MM.1S (cell line): Measurements from ENCODE around the gene ZMIZ1.

Experiments
- CTCF ChIP-seq: fragments of 300-600 bp; sonication (generic); IDR thresholded peaks from 2 replicates; pipeline ENCODE4 v1.5.1; 2016; ENCODE audit warnings: antibody characterized with exemption, low read length, mixed read lengths
- EZH2 ChIP-seq: fragments of 300-600 bp; sonication (generic); optimal IDR thresholded peaks from 2 replicates; pipeline ENCODE3; 2017; ENCODE audit warnings: low read depth, mild to moderate bottlenecking, antibody characterized with exemption, low read length, mixed read lengths
- EZH2phosphoT487 ChIP-seq: fragments of 300-600 bp; sonication (generic); IDR thresholded peaks from 2 replicates; pipeline ENCODE4 v1.6.1; 2018; ENCODE audit warnings: antibody characterized with exemption, low read length

GRCh38 chr10:79196470-79197461, 128.0 kb downstream of the ZMIZ1 start:
- TF ChIP-seq CTCF (peak; percentile 94), EZH2 (no peak), EZH2phosphoT487 (no peak)
